ELR (cell line): ENCODE results near the gene PLA2G7.
"Not testable (repeated sequence)": the region's sequence is repeated elsewhere in the genome, so short reads cannot be mapped to it uniquely, and the experiment has no call there.

Source experiments
- DNase-seq: peaks from one replicate; pipeline ENCODE4 v3.0.0-alpha.2; 2015; ENCODE audit warnings: low read depth

The PLA2G7 gene

DNA sequence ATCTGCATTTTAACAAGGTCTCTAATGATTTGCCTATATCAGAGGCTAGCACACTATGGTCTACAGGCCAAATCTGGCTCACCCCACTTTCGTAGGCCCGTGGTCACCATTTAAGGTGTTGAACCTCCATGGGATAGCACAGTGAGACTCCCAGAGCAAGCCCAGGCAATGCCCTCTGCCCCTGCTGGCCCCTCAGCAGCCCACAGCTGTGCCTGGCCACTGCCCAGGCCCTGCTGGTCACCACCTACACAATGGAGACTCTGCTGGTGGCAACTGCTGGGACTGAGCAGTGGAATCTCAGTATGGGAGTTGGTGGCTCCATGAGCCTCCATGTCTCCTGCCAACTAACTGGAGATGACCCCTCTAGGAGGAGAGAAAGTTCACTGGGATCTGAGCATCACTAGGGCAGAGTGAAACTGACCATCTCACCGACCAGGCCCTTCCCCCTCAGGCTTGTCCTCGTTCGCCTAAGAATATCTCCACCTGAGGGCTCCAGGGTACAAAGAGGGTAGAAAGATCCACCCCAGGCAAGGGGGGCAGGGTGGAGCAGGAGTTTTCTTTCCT, 13.8 kb upstream of the PLA2G7 start:
- no peak for DNase-seq

DNA sequence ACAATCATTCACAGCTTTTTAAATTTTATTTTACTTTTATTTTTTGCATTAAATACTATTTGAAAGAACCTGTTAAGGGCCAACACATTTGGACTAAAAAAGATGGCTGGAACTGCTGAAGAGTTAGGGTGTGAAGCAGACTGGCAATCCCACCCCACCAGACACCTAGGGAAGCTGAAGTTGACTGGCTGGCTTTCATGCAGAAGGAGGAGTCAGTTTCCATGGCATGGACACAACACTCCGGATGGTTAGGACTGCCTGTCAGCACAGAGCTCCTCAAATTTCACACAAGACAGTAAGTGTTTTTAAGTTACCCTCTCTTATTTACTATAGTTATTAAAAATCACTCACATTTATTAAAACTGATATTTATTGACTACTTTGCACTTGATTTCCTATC, 11.5 kb upstream of the PLA2G7 start, which contains the start of gene ANKRD66:
Gene ANKRD66, plus strand, starts transcription at position 238 of the 400 bp plus-strand sequence. CDS start 5,016 bp downstream, outside the sequence.
- DNase-seq = no peak

DNA sequence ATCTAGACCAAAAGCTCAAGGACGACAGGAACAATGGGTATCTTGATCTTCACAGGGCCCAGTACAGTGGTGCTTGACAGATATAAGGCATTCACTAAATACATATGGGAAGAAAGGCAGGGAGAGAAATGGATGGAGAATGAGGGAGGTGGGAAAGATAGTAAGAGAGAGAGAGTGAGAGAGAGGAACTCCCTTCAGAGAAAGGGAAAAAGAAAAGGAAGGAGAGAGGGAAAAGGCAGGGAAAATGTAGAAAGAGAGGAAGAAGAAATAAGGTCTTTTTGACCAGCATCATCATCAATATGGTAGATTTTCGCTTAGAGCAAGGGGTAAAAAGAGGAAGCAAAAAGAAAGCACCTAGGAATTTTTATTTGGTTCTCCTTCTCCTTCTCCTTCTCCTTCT, 10.8 kb upstream of the PLA2G7 start:
- no peak for DNase-seq

DNA sequence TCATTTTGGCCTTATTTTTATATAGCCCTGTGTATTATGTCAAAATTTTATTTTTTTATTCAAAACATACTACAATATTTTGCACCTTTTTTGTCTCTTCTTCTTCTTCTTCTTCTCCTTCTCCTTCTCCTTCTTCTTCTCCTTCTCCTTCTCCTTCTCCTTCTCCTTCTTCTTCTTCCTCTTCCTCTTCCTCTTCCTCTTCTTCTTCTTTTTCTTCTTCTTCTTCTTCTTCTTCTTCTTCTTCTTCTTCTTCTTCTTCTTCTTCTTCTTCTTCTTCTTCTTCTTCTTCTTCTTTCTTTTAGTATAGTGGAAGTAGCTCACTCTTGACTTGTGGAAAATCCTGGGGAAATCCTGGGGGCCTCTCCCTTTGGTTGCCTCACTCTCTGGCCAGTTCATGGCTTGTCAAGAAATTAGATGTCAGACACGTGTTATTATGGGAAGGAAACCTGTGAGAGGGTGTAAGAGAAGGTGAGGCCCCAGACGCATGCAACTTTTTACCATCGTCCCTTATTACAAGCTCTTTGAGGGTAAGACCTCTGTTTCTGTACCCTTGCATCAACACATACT, 9.1 kb upstream of the PLA2G7 start:
- DNase-seq = not testable (repeated sequence)

DNA sequence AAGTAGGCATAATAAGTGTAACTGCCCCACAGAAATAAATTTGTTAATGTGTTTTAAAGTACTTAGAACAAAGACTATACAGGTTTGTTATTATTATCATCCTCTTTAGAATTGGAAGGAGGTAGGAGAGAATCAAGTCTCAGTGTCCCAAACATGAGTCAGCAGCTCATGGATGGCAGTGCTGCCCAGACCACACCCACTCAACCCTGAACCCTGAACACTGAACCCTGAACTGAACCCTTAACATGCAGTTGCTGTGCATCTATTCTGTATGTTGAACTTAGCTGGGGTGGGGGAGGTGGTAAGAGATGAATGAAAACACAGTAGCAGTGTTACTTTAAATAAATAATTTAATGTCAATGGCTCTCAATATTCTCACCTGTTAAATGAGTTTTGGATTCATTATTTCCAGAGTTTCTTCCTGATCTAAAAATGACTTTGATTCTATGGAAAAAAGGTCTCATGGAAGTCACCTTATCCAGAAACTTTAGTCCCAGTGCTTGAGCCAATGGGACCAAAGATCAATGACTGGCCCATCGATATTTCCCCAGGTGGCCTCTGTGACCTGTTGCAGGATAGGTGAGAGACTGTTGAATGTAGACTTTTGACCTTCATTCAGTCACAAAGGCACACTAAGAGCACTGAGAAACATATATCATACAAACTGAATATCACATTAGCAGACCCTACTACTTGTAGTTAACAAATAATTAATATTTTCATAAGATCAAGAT, 8.4 kb upstream of the PLA2G7 start:
- no peak for DNase-seq

DNA sequence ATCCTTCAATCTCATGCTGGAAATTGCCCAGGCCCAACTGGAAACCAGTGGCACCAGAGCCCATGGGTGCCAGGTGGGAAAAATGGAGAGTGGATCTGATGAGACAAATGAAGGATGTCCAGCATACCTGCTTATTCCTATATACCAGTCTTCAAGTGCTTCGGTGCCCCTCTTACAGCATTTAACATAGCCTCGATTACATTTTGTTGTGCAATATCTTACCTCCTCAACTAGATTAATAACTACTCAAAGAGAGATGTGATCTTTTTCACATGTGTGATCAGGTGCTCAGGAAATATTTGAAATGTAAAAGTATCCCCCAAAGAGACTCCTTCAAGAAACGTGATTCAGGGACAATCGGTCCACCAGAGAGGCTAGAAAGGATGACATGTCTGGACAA, 6.7 kb upstream of the PLA2G7 start:
- DNase-seq = no peak

GRCh38 chr6:46741482-46741881, 6.3 kb upstream of the PLA2G7 start:
- no peak for DNase-seq

DNA sequence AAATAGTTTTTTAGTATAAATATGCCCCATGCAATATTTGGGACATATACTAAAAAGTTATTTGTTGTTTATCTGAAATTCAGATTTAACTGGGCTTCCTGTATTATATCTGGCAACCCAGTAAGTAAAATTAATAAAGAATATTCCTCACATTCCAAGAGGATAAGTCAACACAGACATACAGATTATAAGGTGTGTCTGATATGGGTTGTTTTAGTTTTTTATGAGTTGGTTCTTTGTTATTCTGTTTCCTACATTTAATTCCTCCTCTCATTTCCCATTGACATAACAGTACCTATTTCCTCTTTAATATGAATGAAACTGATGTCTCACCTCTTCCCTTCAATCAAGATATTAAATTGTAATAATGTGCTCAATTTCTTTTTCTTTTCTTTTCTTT, 1.7 kb upstream of the PLA2G7 start:
- peak; percentile 17 for DNase-seq

DNA sequence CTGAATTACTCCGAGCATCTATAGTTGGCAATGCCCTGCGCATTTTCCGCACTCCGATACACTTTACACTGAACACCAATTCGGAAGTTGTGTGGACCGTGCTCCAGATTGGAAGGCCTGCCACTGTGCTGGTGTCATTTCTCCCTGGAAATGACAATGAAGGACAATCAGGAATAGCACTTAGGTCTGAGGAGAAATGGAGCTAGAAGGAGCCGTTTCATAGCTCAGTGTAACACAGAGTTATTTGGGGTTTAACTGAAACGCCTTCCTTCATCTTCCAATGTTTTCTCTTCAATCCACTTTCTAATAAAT, 501 bp upstream of the PLA2G7 start:
- DNase-seq = no peak

DNA sequence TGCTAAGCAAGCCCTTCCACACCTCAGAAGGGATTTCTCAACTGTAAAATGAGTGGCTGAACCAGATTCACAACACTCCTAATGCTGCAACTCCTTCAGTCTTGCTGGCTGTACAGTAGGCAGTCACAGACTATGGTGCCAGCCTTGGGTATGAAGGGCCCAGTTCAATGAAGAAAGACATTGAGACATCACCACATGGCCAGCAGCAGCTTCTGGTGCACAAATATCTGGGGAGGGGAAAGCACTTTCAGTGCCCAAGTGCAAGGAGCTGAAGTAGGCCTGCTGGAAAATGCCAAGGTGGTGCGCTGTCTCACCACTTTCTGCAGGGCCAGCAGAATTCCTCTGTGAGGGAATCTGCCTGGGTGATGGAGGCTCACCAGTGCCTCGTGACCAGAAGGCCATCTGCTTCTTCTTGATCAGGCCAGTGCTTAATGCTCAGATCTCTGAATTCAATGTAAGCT, 1.8 kb downstream of the PLA2G7 start:
- no peak for DNase-seq

- no peak for DNase-seq
Observed at GRCh38 chr6:46730921-46731461, 4.2 kb downstream of the PLA2G7 start.

DNA sequence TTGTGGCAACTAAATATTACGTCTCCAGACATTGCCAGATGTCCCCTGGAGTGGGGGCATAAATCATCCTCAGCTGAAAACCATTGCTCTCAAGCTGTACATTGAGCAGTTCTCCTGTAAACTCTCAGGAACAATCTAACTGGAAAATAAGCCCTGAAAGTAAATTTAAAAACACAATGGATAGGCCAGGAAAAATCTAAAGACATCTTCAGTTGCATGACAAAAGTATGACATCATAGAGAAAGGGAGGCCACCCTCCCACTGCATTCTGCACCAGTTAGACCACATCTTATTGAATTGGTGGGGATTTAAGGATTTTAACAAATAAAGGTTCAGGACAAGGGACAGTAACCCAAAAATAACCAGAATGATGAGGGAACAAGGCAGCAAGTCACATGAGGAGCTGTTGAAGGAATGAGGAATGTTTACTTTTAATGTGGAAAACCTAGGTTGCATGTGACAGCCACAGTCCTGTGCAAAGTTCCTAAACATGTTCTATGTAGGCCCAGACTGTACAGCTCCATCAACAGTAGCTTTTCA, 5.3 kb downstream of the PLA2G7 start:
- DNase-seq = no peak

- DNase-seq = no peak
Observed at GRCh38 chr6:46720401-46720800, 14.8 kb downstream of the PLA2G7 start.

DNA sequence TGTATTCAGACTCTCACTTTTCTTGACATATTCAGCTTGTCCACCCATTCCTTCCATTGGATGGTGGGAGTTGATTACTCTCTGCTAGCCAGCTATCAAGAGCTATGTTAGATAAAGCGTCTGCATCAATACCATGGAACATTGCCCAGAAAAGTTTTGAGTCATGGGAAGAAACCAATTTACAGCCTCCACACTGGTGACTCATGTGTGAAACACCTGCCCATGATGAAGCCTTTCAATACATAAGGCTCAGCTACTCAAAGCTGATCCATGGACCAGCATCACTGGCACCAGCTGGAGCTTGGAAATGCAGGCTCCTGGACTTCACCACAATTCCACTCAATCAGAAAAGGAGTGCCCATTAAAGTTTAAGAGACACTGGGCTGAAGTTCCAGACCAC, 16.1 kb downstream of the PLA2G7 start:
- DNase-seq = peak; percentile 95

- DNase-seq = peak; percentile 79
Observed at GRCh38 chr6:46715141-46715540, 20.0 kb downstream of the PLA2G7 start.

DNA sequence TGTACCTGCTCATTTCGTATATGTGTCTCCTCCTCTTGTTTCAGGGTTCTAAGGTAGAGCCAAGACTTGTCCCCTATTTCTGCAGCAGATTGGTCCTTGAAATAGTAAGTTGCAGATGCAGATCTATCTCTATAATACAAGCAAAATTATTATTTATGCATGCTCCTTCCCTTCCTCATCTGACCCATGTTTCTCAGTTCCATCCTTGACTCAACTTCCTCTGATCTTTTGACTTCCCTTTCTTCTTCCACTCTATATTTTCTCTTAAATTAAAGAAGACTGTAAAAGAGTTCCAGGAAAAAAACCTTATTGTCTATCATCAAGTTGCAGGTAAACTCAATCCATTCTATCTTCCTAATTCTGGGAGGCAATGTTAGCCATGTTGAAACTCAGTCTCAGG, 23.7 kb downstream of the PLA2G7 start:
- DNase-seq = no peak

DNA sequence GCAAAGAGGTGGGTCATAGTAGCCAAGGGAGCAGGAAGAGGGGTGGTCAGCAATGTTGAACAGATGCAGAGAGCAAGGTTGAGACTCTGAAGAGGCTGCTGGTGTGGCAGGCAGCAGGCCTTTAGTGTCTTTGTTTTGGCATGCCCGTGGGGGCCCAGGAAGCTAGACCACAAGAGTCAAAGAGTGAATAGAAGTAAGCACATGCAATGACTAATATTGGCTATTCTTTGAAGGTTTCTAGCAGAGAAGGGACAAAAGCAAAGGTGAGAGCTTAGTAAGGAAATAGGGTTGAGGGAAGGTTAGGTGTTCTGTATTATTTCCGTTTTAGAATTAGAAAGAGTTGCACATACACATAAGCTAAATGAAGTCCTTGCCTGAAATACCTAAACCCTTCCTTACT, 28.7 kb downstream of the PLA2G7 start:
- no peak for DNase-seq

GRCh38 chr6:46704562-46704961, 30.6 kb downstream of the PLA2G7 start:
- peak; percentile 73 for DNase-seq

- DNase-seq = no peak
Observed at GRCh38 chr6:46699970-46700369, 35.2 kb downstream of the PLA2G7 start.

- no peak for DNase-seq
Observed at GRCh38 chr6:46690911-46691451, 44.2 kb downstream of the PLA2G7 start.

GRCh38 chr6:46690141-46690755, 44.9 kb downstream of the PLA2G7 start:
- DNase-seq = no peak

- DNase-seq = no peak
Observed at GRCh38 chr6:46689657-46690056, 45.5 kb downstream of the PLA2G7 start.
